Endometrial microvascular endothelial cells (primary cell): Measurements from ENCODE around the gene ANO1. TPM values are rescaled to one million over a fixed set of nuclear protein-coding genes. Genes with fewer than 3 reads are reported as not detected.
"Not testable (repeated sequence)": the region's sequence is repeated elsewhere in the genome, so short reads cannot be mapped to it uniquely, and the experiment has no call there.

ENCODE experiments used
- in situ Hi-C: cut with HindIII; loops from 2 replicates; pipeline ENCODE4 v1.10.0; 2017; ENCODE audit warnings: low sequenced_read_pairs, low pct_unique_long_range_greater_than_20kb; ENCODE audit errors: inconsistent ontology term
- total RNA-seq: library from RNA; depleted of rRNA; stranded (reverse); fragments of >200 nt; gene quantifications from one replicate; pipeline ENCODE4 v1.2.3, GENCODE V29; 2015; ENCODE audit errors: inconsistent ontology term

The ANO1 gene
- total RNA-seq: not detected

GRCh38 chr11:70078095-70078780 is at the start of gene ANO1:
ANO1 (plus strand) TSS chr11:70078317; CDS start chr11:70078607, 290 bp downstream.
- in situ Hi-C loops: no loop called here

- in situ Hi-C loops: no loop called here
Observed at GRCh38 chr11:70029115-70029860, 48.8 kb upstream of the ANO1 start.

GRCh38 chr11:70029861-70030380 is 48.2 kb upstream of the ANO1 start:
- in situ Hi-C loops: no loop called here

- in situ Hi-C loops: no loop called here
Observed at GRCh38 chr11:70030412-70030811, 47.7 kb upstream of the ANO1 start.

- in situ Hi-C loops: no loop called here
Observed at GRCh38 chr11:70031631-70032469, 46.3 kb upstream of the ANO1 start.

GRCh38 chr11:70032470-70032795 is 45.7 kb upstream of the ANO1 start:
- in situ Hi-C loops: no loop called here

GRCh38 chr11:70032943-70033710 is 45.0 kb upstream of the ANO1 start:
- in situ Hi-C loops: no loop called here

- in situ Hi-C loops: no loop called here
Observed at GRCh38 chr11:70033711-70034070, 44.4 kb upstream of the ANO1 start.

GRCh38 chr11:70034740-70035365 is 43.3 kb upstream of the ANO1 start:
- in situ Hi-C loops: no loop called here

GRCh38 chr11:70035665-70036064 is 42.5 kb upstream of the ANO1 start:
- in situ Hi-C loops: not testable (repeated sequence)

GRCh38 chr11:70036971-70037882 is 40.9 kb upstream of the ANO1 start:
- in situ Hi-C loops: no loop called here

- in situ Hi-C loops: no loop called here
Observed at GRCh38 chr11:70038034-70038834, 39.9 kb upstream of the ANO1 start.

- in situ Hi-C loops: no loop called here
Observed at GRCh38 chr11:70040452-70040851, 37.7 kb upstream of the ANO1 start.

GRCh38 chr11:70040869-70041501 is 37.1 kb upstream of the ANO1 start:
- in situ Hi-C loops: no loop called here

GRCh38 chr11:70043482-70043881 is 34.6 kb upstream of the ANO1 start:
- in situ Hi-C loops: no loop called here

- in situ Hi-C loops: no loop called here
Observed at GRCh38 chr11:70046089-70046488, 32.0 kb upstream of the ANO1 start.
